CMK (cell line): Measurements from ENCODE around the gene DLGAP5.

Experiments
- DNase-seq: peaks from one replicate; pipeline ENCODE4 v3.0.0-alpha.2; 2010; ENCODE audit warnings: low read depth

The DLGAP5 gene

DNA sequence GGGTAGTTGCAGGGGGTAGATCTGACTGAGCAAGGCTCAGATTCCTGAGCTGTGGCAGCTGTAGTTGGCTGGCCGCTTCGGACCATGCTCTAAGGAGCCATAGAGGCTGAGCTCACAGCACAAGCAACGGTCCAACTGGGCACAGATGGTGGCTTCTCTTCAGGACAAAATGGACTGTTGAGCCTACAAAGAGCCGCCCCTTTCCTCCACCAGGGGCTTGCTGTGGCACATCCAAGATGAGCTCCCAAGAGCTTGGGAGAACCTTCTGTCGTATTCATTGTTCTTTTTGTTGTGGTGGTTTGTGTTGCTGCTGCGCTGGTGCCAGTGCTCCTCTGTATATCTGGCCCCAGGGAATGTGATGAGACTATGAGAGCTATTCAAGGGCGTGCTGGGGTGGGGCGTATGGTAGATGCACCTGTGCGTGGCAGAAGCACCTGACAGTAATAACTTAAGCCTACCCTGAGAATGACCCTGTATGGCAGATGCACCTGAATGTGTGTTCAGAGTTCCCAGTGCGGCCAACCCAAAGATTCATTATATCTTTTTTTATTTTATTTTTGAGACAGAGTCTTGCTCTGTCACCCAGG lies 80.2 kb downstream of the DLGAP5 start:
- DNase-seq = no peak

DNA sequence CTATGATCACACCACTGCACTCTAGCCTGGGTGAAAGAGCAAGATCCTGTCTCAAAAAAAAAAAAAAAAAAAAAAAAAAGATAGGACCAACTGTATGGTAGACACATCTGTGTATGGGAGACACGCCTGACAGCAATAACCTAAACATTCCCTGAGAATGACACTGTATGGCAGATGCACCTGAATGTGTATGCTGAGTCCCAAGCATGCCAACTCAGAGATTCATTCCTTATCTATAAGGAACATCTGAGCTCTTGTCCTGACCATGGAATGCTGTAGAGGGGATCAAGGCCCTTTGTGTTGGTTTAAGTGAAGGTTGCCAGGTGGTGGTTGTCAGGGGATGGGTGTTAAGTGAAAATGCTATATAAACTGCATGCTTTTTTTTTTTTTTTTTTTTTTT lies 81.5 kb downstream of the DLGAP5 start:
- DNase-seq = no peak

DNA sequence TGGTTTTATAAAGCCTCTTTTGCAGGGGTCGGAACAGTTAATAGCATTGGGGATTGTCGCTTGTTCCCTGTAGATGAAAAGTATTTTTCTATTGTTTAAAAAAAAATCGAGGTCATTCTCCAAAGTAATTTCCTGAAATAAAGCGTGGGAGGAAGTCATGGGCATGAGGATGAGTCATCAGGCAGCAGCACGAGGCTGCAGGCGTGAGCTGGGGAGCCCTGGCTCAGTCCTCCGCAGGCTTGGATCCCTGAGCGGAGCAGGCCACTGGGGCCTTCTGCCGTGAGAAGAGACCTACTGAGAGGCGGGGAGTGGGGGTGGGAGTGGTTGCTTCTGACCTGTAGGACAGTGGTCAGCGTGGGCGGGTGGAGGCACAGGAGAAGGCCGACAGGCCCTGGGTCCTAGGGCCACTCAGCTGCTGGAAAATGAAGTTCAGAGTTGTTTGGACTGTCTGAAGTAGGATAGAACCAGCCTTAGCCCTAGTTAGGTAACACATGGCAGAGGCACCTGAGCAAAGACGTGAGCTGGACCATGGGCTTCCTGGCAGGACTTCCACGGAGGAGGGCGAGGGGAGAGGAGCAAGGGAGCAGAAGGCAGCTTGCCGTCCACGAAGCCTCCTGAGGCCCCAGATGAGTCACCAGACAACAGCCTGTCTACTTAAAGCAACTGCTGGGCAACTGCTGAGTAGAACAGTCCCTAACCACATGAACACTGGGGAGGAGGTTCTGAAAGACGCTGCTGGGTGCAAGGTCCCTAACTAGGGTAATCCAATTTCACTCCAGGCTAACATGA lies 83.4 kb downstream of the DLGAP5 start:
- DNase-seq = no peak

DNA sequence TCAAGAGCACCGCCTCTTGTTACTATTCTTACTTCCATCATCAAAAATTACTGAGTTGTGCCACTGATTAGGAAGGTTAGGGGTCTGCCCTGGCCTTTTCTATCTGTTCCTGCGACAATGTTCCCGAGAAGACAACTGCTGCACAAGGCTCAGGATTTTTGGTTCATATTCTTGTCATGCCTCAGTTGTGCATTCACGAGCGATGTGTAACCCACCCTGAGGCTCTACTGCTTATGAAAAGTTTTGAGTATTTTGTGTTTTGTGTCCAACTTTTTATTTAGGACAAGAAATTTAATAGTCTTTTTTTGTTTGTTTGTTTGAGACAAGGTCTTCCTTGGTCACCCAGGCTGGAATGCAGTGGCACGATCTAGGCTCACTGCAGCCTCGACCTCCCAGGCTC lies 85.4 kb downstream of the DLGAP5 start:
- no peak for DNase-seq

DNA sequence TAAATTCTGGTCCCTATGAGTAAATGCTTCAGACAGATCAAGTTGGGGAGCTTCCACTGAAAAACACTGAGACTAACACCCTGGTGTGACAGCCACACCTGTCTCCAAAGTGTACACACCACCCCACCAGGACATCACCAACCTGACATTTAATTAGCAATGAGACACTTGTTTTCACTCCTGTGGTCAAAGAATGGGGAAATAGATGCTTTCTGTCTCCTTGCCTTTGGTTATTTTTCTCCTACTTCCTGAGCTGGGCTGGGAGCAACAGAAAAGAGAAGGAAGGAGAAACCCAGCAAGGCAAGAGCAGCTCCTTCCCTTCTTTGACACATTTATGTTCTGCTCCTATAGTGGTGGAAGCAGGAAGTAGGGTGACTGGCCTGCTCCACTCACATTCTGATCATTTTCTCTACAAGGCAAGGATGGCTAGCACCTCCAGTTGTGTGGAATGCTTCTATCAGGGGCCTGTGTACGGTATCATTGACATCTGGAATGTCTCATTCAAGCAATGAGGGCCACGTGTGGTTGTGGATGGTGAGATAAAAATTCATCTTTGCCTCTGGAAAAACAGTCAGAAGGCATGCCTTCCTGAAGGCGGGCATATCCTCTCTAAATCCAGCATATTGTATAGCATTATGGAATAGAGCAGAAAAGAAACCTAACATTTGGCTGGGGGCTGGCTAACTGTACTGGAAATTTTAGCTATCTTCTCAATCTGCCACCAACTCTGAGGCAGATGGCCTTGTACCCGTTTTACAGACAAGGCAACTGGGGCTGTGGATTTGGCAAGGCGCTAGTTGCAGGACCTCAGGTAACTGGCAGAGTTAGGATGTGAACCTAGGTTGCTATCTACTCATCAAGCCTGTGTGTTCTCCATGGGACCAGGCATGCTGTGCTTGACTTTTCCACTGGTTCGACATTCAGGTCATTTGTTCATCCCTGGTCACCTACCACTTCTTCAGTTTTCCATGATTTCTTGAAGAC lies 87.1 kb downstream of the DLGAP5 start:
- no peak for DNase-seq

DNA sequence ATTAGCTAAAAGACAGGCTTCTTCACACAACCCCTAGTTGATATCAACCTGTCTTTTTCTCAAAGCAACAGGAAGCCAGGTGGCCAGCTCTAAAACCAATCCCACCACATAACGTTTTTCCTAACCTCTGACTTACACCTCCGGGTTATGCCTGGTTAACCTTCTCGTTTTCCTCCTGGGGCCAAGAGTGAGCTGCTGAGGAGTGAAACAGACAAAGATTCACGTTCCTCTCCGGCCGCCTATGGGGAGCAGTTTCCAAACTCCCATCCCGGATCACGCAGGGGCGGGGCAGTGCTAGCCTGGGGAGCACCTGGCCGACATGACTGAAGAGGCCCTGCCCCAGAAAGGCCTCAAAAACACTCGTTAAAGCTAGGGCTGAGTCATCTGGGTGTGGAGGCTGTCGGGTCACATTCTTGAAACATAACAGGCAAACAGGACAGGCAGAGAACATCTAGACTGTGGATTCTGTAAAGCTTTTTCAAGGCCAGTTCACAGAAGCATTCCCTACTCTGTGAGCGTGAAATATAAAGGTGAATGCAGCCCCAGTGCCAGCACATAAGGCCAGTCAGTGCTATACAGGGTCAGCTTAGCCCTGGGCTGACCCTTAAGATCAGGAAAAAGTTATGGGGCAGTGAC lies 88.3 kb downstream of the DLGAP5 start:
- no peak for DNase-seq

DNA sequence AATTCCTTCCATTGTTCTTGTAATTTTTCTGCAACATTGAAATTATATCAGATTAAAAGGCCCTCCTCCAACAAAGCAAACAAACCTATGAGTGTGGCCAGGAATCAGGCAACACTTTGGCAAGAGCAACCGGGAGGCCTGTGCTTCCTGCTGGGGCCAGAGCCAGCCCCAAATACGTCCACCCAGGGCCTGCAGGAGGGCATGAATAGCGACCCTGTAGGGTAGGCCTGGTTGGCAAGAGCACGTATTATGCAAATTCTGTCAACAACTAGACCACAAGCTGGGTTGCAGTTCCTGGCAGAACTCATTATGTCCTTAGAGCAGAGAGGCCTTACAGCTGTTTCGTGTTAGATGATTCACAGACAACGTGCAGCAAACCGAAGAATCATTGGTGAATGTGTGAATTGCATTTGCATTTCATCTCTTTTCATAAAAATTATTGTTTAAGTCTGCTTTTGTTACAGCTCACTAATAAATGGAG lies 89.2 kb downstream of the DLGAP5 start:
- DNase-seq = no peak

DNA sequence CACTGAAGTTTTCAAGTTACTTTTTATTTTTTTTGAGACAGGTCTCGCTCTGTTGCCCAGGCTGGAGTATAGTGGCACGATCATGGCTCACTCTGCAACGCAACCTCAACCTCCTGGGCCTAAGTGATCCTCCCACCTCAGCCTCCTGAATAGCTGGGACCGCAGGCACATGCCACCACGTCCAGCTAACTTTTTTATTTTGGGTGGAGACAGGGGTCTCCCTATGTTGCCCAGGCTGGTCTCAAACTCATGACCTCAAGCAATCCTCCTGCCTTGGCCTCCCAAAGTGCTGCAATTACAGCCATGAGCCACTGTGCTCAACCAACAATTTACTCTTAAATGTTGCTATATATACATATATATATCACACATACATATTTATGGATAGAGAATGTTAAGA lies 89.7 kb downstream of the DLGAP5 start:
- DNase-seq = no peak

DNA sequence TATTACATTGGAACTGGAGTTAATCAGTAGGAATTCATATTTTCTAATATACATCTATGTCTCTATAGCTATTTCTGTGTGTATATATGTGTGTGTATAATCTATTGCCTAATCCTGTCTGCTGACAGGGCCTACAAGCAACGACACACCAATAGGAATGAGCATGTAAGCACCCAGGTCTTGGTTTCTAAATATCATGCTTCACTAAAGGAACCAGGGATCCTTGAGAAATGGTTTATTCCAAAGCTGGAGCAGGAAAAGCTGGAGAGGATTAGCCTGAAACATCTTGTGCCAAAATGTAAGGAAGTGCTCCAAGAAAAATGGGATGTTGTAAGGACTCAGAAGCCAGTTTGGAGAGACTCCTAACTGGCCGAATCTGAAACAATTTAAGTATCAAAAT lies 91.6 kb downstream of the DLGAP5 start:
- no peak for DNase-seq

DNA sequence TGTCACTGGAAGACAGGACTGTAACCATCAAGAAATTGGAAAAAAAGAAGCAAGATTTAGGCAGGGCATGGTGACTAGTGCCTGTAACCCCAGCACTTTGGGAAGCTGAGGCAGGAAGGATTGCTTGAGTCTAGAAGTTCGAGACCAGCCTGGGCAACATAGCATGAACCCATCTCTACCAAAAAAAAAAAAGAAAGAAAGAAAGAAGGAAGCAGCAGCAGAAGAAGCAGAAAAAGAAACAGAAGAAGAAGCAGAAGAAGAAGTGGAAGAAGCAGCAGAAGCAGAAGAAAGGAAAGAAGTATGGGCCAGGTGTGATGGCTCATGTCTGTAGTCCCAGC lies 92.9 kb downstream of the DLGAP5 start:
- no peak for DNase-seq
